GM12872 (cell line): ENCODE measurements around the gene TMEM158.

ENCODE experiments used
- CTCF ChIP-seq: IDR thresholded peaks from 3 replicates; pipeline ENCODE4 v1.5.1; 2011; ENCODE audit warnings: low read depth, mild to moderate bottlenecking, low read length, moderate library complexity; ENCODE audit not compliant: insufficient read depth

TMEM158 gene

GRCh38 chr3:45226206-45226915, at the start of gene TMEM158:
Gene TMEM158, minus strand, starts transcription at chr3:45226287. Its CDS starts 260 bp downstream, at chr3:45226027.
- no peak for TF ChIP-seq CTCF

- TF ChIP-seq CTCF: no peak
Measured at GRCh38 chr3:45275006-45275704, 49.1 kb upstream of the TMEM158 start.

- TF ChIP-seq CTCF: no peak
Measured at GRCh38 chr3:45273681-45274515, 47.8 kb upstream of the TMEM158 start.

- no peak for TF ChIP-seq CTCF
Measured at GRCh38 chr3:45272828-45273470, 46.9 kb upstream of the TMEM158 start.

- TF ChIP-seq CTCF: no peak
Measured at GRCh38 chr3:45272032-45272810, 46.1 kb upstream of the TMEM158 start.

GRCh38 chr3:45269952-45270351, 43.9 kb upstream of the TMEM158 start:
- no peak for TF ChIP-seq CTCF
